DND-41 (cell line): Measurements from ENCODE around the gene LRRN4CL.

Source experiments
- CTCF ChIP-seq: IDR thresholded peaks from 2 replicates; pipeline ENCODE4 v1.5.1; 2012; ENCODE audit warnings: borderline replicate concordance, low read length, moderate library complexity, mild to moderate bottlenecking; ENCODE audit not compliant: poor library complexity, severe bottlenecking; ENCODE audit errors: extremely low read depth
- EZH2 ChIP-seq: IDR thresholded peaks from 3 replicates; pipeline ENCODE4 v1.6.1; 2012; ENCODE audit warnings: borderline replicate concordance, low read depth, mild to moderate bottlenecking, moderate library complexity, low read length, inconsistent platforms; ENCODE audit not compliant: severe bottlenecking

GRCh38 chr11:62715150-62716130 is 26.1 kb upstream of the LRRN4CL start:
- TF ChIP-seq EZH2, result no peak
- peak; percentile 23 for TF ChIP-seq CTCF
